Measurements from ENCODE around the gene LRRC8D.
"Not testable (repeated sequence)": the region's sequence is repeated elsewhere in the genome, so short reads cannot be mapped to it uniquely, and the experiment has no call there.

The LRRC8D gene

DNA sequence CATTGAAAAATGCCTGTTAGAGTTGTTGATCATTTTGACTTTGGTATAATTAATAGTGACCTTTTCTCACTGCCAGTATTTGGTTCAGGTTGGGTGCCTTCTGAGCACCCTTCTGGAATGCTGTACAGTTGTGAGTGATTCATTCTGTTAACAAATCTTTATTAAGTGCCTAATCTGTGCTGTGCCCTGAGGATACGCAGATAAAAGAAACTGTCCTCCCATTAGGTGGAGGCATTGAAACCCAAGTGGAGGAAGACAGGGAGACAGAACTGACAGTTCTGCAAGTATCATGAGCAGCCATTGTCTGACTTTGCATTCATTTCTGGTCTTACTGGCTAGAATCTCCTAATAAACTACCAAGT, 97.9 kb downstream of the LRRC8D start:
- DNase-seq, result no peak

DNA sequence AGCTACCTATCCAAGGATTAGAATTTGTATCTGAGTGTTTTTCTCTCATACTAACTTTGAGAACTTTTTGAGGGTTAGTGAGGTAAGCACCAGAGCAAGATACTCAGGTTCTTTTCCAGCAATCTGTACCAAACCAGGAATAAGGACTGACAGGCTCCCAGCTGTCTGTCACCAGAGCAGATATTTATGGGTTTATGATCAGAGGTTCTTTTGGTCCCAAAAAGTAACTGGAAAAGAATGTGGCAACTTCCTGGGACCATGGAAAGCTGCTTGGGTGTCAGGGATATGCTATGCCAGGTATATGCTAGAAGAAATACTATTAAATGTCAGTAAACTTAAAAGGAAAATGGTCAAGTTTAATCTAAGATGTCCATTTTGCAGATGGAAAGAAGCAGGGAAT, 98.3 kb downstream of the LRRC8D start:
- no peak for DNase-seq

DNA sequence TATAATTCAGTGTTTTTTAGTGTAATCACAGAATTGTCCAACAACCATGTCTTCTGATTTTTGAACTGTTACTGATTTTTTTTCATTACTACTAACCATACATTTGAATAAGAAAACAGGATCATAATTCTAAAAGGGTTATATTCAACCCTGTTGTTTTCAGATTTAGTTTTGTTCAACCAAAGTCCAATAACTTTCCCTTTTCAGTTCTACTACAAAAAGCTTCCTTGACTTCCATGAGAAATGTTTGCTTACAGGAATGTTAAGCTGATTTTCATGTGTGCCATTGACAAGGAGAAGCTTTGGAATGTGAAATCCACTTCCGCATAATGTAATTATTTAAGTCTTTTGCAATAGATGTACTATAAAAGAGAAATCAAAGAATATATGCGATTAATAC, 102.1 kb downstream of the LRRC8D start:
- no peak for DNase-seq

DNA sequence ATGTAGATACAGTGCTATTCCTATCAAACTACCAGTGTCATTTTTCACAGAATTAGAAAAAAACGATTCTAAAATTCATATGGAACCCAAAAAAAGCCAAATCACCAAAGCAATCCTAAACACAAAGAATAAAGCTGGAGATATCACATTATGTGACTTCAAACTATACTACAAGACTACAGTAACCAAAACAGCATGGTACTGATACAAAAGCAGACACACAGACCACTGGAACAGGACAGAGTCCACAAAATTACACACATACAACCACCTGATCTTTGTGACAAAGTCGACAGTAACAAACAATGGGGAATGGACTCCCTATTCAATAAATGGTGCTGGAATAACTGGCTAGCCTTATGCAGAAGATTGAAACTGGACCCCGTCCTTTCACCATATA, 102.7 kb downstream of the LRRC8D start:
- DNase-seq, result no peak

DNA sequence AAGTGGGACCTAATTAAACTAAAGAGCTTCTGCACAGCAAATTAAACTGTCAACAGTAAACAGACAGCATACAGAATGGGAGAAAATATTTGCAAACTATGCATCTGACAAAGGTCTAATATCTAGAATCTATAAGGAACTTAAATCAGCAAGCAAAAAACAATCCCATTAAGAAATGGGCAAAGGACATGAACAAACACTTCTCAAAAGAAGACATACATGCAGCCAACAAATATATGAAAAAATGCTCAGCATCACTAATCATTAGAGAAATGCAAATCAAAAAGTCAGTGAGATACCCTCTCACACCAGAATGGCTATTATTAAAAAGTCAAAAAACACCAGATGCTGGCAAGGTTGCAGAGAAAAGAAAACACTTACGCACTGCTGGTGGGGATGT, 103.2 kb downstream of the LRRC8D start:
- DNase-seq, result not testable (repeated sequence)

DNA sequence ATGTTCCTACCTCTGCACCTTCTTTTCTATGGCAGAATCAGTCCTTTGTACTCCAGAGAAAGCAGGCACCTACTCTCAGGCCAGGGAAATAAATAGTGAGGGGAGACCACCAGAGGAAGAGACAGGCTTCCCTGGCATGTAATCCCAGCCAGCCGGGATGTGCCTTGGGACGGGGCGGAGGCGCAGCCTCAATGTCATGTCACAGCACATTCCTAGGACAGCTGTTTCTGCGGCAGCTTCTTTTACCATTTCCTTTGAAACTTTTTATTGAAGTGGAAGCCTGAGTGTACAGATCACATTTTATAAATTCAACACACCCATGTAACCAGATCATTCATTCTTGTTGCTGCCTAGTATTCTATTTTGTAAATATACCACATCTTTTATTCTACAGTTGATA, 106.2 kb downstream of the LRRC8D start:
- no peak for DNase-seq

DNA sequence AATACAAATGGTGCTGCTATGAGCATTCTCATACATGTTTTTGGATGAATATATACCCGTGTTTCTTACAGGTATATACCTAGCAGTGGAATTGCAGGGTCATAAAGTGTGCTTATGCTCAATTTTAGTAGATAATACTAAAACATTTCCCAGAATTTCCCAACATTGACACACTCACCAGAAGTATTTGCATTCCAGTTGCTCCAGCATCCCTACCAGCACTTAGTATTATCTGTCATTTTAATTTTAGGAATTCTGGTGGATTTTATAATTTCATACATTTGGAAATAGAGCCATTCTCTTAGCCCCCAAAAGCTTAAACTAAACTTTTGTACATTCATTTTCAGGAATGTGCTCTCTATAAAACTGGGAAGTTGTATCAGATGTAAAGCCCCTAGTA, 106.6 kb downstream of the LRRC8D start:
- DNase-seq, result no peak

DNA sequence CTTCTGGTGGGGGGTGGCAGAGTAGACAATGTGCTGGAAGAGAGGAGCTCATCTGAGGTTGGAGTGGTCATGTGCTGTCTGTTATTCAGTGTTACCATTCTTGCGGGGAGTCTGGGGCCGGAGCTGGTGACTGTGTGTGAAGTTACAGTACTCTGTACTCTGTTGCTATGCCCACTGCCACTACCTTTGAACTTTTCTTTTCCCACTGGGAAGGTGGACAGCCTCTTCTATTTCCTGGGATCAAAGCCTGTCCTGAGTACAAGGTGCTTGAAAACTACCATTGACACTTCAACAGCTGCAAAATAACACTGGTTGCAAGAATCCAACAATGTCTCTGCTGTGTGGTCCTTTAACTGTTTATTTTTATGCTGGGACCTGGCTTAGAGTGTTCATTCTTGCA, 107.7 kb downstream of the LRRC8D start:
- no peak for DNase-seq

DNA sequence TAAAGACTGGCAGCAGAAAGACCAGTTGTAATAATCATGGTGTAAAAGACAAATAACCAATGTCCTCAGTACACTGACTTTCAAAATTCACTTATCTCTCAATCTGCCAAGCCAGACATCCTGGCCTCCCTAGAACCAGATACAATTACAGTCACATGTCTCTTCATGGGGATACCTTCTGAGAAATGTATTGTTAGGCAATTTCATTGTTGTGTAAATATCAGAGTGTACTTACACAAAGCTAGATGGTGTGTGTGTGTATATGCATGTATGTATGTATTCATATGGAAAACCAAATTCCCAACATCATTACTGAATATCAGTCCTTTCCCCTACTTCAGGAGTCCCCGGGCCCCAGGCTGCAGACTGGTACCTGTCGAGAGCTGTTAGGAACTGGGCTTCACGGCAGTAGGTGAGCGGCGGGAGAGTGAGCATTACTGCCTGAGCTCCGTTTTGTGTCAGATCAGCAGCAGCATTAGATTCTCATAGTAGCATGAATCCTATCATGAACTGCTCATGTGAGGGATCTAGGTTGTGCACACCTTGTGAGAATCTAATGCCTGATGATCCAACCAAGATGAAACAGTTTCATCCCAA, 108.7 kb downstream of the LRRC8D start:
- peak; percentile 91 for DNase-seq

DNA sequence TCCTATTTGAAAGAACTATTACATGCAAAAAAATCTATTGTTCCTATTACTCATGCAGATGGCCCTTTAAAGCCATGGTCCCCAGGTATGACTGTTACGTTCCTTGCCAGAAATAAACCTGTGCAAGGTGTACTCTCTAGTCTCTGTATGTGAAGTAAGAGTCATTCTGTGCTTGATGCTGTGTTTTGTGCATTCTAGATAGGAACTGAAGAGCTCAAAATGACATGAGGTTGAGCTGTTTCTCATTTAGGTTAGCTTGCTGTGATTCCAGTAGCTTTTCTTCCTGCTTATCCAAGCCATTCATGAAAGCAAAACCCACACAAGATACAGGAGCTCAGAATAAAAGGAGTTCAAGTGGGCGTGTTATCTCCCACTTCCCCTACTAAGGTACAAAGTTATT, 109.7 kb downstream of the LRRC8D start:
- DNase-seq, result no peak

DNA sequence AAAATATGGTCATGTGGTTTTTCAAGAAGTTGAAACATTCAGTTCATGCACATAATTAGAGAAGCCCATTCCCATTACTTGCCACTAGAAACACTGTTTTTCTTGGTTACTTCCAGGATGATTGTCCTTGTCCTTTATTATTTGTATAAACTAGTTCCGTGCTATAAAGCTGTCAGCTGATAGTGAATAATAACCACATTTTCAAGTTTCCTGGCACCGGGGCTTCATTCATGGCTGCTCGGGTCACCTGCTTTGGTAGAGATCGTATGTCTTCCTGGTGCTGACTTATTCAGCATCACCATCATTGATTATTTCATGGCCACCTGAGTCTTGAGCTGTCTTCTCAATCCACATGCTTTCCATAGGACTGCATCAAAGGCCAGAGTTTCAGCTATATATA, 111.1 kb downstream of the LRRC8D start:
- no peak for DNase-seq

DNA sequence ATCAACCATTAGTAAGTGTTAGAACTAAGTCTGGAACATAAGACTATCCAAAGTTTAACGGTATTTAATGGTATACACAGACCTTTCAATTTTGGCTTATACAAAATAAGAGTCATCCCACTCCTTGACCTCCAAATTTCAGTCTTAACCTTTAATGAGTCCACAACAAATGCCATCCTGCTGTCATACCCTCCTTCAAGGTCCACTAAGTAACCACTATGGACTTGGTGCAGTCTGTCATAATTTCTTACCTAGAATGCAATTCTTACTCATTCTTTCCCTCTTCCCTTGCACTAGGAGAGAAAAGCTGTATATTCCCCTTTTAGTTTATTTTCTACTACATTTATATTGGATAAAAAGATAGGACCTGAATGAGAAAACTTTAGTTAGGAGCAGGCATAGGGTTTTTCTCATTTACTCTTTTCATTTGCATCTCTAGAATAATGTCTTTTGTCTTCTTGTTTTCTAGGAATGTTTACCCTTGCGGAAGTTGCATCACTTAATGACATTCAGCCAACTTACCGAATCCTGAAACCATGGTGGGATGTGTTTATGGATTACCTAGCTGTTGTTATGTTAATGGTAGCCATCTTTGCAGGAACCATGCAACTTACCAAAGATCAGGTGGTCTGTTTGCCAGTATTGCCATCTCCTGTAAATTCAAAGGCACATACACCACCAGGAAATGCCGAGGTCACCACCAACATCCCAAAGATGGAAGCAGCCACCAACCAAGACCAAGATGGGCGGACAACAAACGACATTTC, 111.9 kb downstream of the LRRC8D start:
- DNase-seq, result no peak

DNA sequence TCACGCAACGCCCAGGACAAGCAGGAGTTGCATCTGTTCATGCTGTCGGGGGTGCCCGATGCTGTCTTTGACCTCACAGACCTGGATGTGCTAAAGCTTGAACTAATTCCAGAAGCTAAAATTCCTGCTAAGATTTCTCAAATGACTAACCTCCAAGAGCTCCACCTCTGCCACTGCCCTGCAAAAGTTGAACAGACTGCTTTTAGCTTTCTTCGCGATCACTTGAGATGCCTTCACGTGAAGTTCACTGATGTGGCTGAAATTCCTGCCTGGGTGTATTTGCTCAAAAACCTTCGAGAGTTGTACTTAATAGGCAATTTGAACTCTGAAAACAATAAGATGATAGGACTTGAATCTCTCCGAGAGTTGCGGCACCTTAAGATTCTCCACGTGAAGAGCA, 113.6 kb downstream of the LRRC8D start:
- no peak for DNase-seq

DNA sequence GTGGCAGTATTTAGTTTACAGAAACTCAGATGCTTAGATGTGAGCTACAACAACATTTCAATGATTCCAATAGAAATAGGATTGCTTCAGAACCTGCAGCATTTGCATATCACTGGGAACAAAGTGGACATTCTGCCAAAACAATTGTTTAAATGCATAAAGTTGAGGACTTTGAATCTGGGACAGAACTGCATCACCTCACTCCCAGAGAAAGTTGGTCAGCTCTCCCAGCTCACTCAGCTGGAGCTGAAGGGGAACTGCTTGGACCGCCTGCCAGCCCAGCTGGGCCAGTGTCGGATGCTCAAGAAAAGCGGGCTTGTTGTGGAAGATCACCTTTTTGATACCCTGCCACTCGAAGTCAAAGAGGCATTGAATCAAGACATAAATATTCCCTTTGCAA, 114.4 kb downstream of the LRRC8D start:
- DNase-seq, result no peak

DNA sequence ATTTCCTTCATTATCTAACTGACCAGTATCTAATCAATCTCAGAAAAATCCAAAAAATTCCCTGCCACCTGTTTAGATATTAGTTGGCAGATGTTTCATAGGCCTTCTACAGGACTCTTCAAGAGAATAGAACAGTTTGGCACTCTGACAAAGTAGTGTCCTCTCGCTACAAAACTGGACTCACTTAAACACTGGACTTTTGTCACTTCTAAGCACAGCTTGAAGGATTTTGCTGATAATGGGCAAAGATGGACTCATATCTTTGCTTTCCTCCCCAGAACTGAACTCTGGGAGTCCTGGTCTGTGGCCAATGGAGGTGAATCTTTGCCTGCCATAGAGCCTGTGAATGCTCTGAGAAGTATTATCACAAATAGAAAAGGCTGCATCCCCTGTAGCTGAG, 115.9 kb downstream of the LRRC8D start:
- no peak for DNase-seq

DNA sequence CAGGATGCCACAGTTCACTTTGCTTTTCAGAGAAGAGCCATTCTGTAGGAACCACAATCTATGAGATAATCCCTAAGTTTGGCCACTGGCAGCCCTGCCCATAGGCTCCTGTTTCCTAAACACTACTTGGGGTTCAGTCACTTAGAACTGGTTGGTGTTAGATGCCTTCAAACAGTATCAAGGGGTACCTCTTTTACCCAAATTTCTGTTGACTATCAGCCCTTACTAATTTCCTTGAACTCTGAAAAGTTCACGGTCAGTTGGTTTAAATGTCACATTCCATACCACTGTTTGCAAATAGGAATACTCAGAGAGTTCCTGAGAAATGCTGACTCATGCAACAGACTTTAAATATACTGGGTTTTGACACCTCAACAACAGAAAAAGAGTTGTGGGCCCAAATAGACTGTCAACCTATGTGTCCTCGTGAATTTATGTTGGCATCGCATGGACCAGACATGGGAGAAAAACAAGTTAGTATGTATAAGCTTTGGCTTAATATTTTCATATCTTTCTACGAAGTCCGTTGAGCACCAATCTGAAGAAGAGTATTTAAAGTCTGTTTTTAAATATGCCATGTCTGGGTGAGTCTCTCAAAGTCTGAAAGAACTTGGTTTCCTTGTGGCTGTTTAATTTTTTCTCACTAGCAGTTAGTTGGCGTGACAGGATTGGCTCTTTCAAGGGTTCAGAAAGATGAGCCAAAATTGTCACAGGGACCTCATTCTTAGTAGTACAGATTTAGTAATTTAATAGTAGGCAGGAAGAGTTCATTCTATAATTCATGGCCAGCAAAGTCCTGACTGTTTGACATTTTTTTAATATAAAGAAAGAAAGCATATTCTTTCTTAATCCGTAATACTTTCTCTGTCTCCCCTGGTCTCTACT, 117.6 kb downstream of the LRRC8D start:
- no peak for DNase-seq

DNA sequence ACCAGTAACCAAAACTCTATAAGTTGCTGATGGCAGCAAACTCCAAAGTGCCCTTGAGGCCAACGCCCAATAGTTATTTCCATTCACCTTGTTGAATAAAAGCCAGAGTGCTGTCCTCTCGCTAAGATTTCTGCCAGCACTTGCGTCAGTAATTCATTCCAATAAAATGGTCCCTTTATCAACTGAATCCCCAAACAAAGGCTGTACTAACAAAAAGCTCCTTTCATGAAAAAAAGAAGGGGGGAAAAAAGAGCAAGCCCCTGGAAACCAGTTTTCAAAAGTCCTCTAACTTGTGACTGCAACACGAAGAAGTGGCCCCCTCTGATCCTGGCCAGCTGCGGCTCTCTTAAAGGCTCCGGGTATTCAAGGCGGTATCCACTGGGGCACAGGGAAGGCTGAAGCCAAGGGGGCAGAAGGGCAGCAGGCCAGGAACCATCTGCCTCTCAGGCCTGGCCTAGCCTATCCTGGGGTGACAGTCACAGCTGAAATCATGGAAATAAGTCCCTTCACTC, 118.3 kb downstream of the LRRC8D start:
- DNase-seq, result no peak

DNA sequence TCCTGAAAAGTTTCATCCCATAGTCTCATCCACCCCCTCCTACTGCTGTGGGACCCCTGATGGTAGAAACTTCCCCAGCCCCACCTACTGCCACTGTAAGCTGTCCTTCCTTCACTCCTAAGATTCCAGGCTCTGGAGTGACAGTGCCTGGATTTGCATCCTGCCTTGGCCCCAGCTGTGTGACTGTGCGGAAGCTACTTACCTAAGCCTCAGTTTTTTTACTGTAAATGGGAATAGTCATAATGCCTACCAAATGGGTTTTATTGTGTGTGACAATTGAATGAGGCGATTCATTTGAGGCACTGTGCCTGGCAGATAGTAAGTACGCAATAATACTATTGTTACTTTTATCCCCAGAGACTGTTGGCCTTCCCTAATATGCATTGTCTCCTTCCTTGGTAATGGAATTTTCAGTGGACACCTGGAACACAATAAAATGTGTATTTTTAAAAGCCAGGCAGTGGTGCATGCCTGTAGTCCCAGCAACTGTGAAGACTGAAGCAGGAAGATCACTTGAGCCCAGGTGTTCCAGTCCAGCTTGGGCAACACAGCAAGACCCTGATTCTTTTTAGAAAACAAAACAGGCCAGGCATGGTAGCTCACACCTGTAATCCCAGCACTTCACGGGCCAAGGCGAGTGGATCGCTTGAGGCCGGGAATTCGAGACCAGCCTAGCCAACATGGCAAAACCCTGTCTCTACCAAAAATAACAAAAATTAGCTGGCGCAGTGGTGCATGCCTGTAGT, 119.0 kb downstream of the LRRC8D start:
- DNase-seq, result no peak

DNA sequence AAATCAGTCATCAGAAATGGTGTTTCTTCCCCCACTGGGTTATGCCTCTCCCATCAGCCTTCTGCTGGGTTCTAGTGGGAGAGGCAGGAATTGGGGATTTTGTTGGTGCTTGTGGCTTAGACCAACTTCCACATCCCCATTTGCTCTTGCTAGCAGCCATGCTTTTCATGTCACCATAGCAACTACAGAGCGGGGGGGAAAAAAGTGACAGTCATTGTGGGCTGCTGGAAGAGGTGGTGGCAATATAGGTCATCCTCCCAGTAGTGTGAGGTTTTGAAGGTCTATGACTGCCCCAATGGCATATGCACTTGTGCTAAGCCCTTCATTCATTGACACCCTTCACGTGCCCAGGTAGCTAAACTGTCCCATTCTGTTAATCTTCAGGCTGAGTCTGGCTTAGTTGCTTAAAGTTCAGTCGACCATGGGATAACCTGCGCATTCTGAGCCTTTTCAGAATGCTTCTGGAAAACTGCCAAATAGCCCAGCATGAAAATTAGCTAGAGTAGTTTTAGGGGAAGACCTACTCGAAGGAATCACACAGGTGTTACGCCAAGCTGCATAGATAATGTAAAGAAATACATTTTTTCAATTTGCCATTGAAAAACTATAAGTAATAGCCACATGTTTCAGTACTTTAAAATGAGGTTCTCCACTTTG, 120.4 kb downstream of the LRRC8D start:
- DNase-seq, result no peak

DNA sequence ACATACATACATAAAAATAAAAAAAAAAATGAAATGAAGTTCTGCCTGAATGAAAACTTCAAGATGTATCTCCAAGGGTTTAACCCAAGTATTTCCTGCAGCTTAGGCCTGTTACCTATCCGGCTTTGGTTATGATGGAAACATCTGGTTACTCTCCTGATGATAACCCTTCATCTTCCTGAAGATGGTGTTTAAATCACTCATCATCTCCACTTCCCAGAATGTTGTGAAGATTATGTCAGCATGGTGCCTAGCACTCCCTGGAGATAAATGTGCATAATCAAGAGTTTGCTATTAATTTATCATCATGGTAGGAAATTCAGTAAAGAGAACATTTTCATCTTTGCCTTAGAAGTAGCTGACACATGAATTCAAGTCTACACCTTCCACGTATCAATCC, 121.2 kb downstream of the LRRC8D start:
- DNase-seq, result no peak

DNA sequence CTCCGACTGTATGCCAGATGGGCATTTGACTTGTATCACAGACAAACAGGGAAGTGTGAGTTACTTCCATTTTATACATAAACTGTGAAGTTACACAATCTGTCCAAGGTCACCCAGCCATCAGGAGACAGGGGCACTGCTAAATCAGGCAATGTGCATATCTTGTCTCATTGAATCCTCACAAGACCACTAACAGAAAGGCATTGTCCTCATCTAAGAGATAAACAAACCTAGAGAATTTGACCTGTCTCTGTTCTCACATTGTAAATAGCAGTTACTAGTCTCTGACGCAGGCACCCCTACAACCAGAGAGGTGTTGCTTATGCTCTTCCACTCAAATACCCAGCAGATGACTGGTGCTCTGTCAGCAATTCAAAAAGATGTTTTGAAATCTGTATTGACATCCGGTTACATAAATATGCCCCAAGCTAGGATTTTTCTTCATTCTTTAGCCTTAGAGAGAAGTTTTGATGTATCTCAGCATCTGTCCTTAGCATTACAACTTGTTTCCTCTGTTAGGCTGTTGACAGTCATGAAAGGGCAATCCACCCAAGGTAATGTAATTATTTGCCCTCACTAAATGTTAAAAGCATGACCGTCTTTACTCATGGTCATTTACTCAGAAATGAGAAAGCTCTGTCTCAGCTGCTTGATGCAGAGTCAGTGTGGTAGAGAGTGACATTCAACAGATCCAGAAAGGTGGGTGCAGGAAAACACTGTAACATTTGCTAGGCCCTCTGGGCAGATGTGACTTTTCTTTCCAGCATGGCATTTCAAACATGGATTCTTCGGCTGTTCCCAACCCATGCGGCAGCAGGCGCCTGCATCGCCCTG, 122.2 kb downstream of the LRRC8D start:
- no peak for DNase-seq
